ENCODE data around the gene RAG2. TPM values are rescaled to one million over a fixed set of nuclear protein-coding genes. Genes with fewer than 3 reads are reported as not detected.

RAG2 gene
- total RNA-seq (2021; ENCODE audit: unreplicated experiment): not detected
- 0.32 TPM in 1 of 2 replicates, not detected in the other for polyA plus RNA-seq (2012)
- not detected for Bru-seq, nascent RNA
- BruChase-seq, experiment 1, labeled RNA remaining after a 6-hour chase: not detected
- percentile 13 among the genes with signal in this experiment for BruChase-seq, experiment 2, labeled RNA remaining after a 2-hour chase
- long read RNA-seq: 0 reads

- no peak within 1 kb of the TSS for H2AFZ ChIP-seq (ENCODE audit: low read depth, low read length, poor library complexity, severe bottlenecking)
- H3K9ac ChIP-seq (ENCODE audit: low read length): no peak within 1 kb of the TSS
- no peak for ATAC-seq
- no TSS peak for BruUV-seq (replicated peaks)
- no peaks in the 10 kb centered on the region for H4K20me1 ChIP-seq (ENCODE audit: insufficient read depth)
- H3K27me3 ChIP-seq (ENCODE audit: insufficient read depth, low read length): no peaks in the 10 kb centered on the region
- POLR2A ChIA-PET: no interaction called here
- intact Hi-C loops (cut with micrococcal nuclease): no loop called here
- no peak for DNase-seq (ENCODE audit: low read depth, low spot score)
- H3K4me1 ChIP-seq (ENCODE audit: control insufficient read depth in 1 of 2, insufficient read depth in 2 of 2, low read length in 2 of 2): peaks cover 4 to 6% of the 10 kb centered on the region in 2 experiments; a peak in 1 of 4 replicates
- H3K9me3 ChIP-seq (ENCODE audit: control insufficient read depth in 1 of 2, insufficient read depth in 1 of 2, low read depth in 1 of 2, low read length in 2 of 2): no peaks in the 10 kb centered on the region
- no peaks in the 10 kb centered on the region for H3K36me3 ChIP-seq (ENCODE audit: control insufficient read depth in 1 of 2, insufficient read depth in 2 of 2, low read length in 2 of 2)
- no peak within 1 kb of the TSS for H3K27ac ChIP-seq (ENCODE audit: low read depth, low read length)
- CTCF ChIA-PET: no interaction called here
- no peak for TF ChIP-seq EZH2phosphoT487 (IDR thresholded peaks at IDR 0.05; ENCODE audit: borderline replicate concordance)
- no peak for TF ChIP-seq EZH2 (IDR thresholded peaks at IDR 0.05)
- no peak for TF ChIP-seq ATF3 (IDR thresholded peaks at IDR 0.05)
- no peak for TF ChIP-seq CEBPB (IDR thresholded peaks at IDR 0.05; ENCODE audit: low read depth)
- no peak for TF ChIP-seq SRF (IDR thresholded peaks at IDR 0.05; ENCODE audit: low read depth)
- TF ChIP-seq ZFX (IDR thresholded peaks at IDR 0.05): no peak
- no peak for TF ChIP-seq TCF7L2 (IDR thresholded peaks at IDR 0.05; ENCODE audit: borderline replicate concordance, extremely low read depth, insufficient read depth, insufficient read length)
- TF ChIP-seq ZNF274 (IDR thresholded peaks at IDR 0.05; ENCODE audit: low read depth, low read length): no peak
- TF ChIP-seq JUND (IDR thresholded peaks at IDR 0.05): no peak
- no peak for TF ChIP-seq POLR2AphosphoS5 (IDR thresholded peaks at IDR 0.05; ENCODE audit: low read depth, low read length)
- TF ChIP-seq REST (IDR thresholded peaks at IDR 0.05; ENCODE audit: low read depth): no peak
- TF ChIP-seq EGR1 (IDR thresholded peaks at IDR 0.05; ENCODE audit: low read depth): no peak
- TF ChIP-seq SP1 (IDR thresholded peaks at IDR 0.05; ENCODE audit: low read depth): no peak
- H3K9me2 ChIP-seq (ENCODE audit: insufficient read depth): no peaks in the 10 kb centered on the region
- H3K79me2 ChIP-seq (ENCODE audit: insufficient read depth, low read length): no peaks in the 10 kb centered on the region
- RAD21 ChIA-PET (ENCODE audit: low non-redundant PET in 1 of 2, low total read pairs in 2 of 2, uncharacterized antibody in 2 of 2, unreplicated experiment in 2 of 2): no interaction called here
- no peak within 1 kb of the TSS for H3K4me2 ChIP-seq (ENCODE audit: low read length)
- no peak within 1 kb of the TSS for H3K4me3 ChIP-seq (replicated peaks in 1 of 2; ENCODE audit: low read depth in 1 of 2, low read length in 2 of 2)
Measured at GRCh38 chr11:36598051-36598450, at the start of gene RAG2. Gene RAG2, minus strand, starts transcription at chr11:36598236. Its CDS starts 4,068 bp downstream, at chr11:36594168.
